ENCODE results near the gene KLRC1.
"Not testable (repeated sequence)": the region's sequence is repeated elsewhere in the genome, so short reads cannot be mapped to it uniquely, and the experiment has no call there.

DNA sequence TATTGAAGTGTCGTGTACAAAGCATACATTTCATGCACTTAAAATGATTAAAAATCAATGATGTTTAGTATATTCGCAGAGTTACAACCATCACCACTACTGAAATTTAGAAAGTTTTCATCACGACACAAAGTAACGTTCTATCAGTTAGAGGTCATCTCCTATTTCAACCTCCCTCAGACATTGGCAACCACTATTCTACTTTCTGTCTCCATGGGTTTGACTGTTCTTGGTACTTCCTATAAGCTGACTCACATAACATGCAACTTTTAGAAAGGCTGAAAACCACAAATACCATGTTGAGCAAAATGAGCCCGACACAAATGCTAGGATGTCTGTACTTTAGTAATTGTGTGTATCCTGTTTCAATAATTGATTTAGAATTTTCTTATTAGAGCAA lies 7.1 kb downstream of the KLRC1 start:
- TF ChIP-seq, protein P1, sequence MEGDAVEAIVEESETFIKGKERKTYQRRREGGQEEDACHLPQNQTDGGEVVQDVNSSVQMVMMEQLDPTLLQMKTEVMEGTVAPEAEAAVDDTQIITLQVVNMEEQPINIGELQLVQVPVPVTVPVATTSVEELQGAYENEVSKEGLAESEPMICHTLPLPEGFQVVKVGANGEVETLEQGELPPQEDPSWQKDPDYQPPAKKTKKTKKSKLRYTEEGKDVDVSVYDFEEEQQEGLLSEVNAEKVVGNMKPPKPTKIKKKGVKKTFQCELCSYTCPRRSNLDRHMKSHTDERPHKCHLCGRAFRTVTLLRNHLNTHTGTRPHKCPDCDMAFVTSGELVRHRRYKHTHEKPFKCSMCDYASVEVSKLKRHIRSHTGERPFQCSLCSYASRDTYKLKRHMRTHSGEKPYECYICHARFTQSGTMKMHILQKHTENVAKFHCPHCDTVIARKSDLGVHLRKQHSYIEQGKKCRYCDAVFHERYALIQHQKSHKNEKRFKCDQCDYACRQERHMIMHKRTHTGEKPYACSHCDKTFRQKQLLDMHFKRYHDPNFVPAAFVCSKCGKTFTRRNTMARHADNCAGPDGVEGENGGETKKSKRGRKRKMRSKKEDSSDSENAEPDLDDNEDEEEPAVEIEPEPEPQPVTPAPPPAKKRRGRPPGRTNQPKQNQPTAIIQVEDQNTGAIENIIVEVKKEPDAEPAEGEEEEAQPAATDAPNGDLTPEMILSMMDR (IDR thresholded peaks at IDR 0.05 in 2 of 3, conservative IDR thresholded peaks at IDR 0.05 in 1 of 3; ENCODE audit: insufficient read depth in 2 of 3, low read depth in 1 of 3, low read length in 3 of 3): not testable (repeated sequence)
- not testable (repeated sequence) for TF ChIP-seq FOXK1 (CRISPR knock-in tag; IDR thresholded peaks at IDR 0.05; ENCODE audit: borderline replicate concordance); ZNF133 (CRISPR knock-in tag; IDR thresholded peaks at IDR 0.05)
